ENCODE results near the gene PCCA. TPM values are rescaled to one million over a fixed set of nuclear protein-coding genes. Genes with fewer than 3 reads are reported as not detected.

Gene PCCA
- total and polyA plus RNA-seq, 2 donors (not counting 3 experiments of a cell fraction or from before 2014, with no cell fraction given): 5.7 to 20.2 TPM

GRCh38 chr13:100340865-100341264, 252.0 kb downstream of the PCCA start:
- FAIRE-seq (no peak), DNase-seq (ENCODE audit: low read depth, low spot score) (no peak)
- Histone ChIP-seq H3K36me3 (ENCODE audit: control insufficient read depth in 2 of 2, extremely low read depth in 1 of 2, insufficient read depth in 2 of 2, low read length in 2 of 2) (no peaks in the 10 kb centered on the region), H3K27ac (ENCODE audit: insufficient read depth, low read depth, low read length) (no peak overlapping the region), H3K4me2 (ENCODE audit: insufficient read depth, low read length) (no peak overlapping the region), H3K27me3 (ENCODE audit: control insufficient read depth in 2 of 2, insufficient read depth in 2 of 2, low read length in 2 of 2) (no peaks in the 10 kb centered on the region), H3K79me2 (ENCODE audit: control insufficient read depth, insufficient read depth, low read length) (no peaks in the 10 kb centered on the region), H2AFZ (ENCODE audit: low read depth, low read length) (no peak overlapping the region), H3K4me1 (ENCODE audit: control insufficient read depth, extremely low read depth, insufficient read depth, low read length) (no peaks in the 10 kb centered on the region), H3K9me1 (replicated peaks; ENCODE audit: control insufficient read depth, extremely low read depth, insufficient read depth, low read length) (no peaks in the 10 kb centered on the region), H4K20me1 (replicated peaks; ENCODE audit: control insufficient read depth, extremely low read depth, insufficient read depth, low read length) (no peaks in the 10 kb centered on the region), H3K9ac (replicated peaks; ENCODE audit: extremely low read depth, insufficient read depth, low read length) (no peak overlapping the region), H3K9me3 (replicated peaks; ENCODE audit: control insufficient read depth, insufficient read depth, low read length) (no peaks in the 10 kb centered on the region), H3K4me3 (replicated peaks in 1 of 3; ENCODE audit: insufficient read depth in 1 of 3, low read depth in 1 of 3, low read length in 3 of 3) (no peak overlapping the region)
- dilution Hi-C loops (cut with MboI; ENCODE audit: extremely low pct_ligation_motif_present, low sequenced_read_pairs) (no loop called here), intact Hi-C loops (cut with micrococcal nuclease) (no loop called here)
- no TSS peak for BruUV-seq (replicated peaks)
- no peak for TF ChIP-seq POLR2AphosphoS5 (IDR thresholded peaks at IDR 0.05; ENCODE audit: insufficient read depth, low read depth, low read length)
- TF ChIP-seq GATA2 (IDR thresholded peaks at IDR 0.05; ENCODE audit: insufficient read depth, insufficient read length, low read depth, low read length): no peak
- TF ChIP-seq, protein P1, sequence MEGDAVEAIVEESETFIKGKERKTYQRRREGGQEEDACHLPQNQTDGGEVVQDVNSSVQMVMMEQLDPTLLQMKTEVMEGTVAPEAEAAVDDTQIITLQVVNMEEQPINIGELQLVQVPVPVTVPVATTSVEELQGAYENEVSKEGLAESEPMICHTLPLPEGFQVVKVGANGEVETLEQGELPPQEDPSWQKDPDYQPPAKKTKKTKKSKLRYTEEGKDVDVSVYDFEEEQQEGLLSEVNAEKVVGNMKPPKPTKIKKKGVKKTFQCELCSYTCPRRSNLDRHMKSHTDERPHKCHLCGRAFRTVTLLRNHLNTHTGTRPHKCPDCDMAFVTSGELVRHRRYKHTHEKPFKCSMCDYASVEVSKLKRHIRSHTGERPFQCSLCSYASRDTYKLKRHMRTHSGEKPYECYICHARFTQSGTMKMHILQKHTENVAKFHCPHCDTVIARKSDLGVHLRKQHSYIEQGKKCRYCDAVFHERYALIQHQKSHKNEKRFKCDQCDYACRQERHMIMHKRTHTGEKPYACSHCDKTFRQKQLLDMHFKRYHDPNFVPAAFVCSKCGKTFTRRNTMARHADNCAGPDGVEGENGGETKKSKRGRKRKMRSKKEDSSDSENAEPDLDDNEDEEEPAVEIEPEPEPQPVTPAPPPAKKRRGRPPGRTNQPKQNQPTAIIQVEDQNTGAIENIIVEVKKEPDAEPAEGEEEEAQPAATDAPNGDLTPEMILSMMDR (IDR thresholded peaks at IDR 0.05; ENCODE audit: extremely low read depth in 1 of 2, insufficient read depth in 1 of 2, low read depth in 1 of 2, low read length in 2 of 2): no peak
- TF ChIP-seq EZH2 (IDR thresholded peaks at IDR 0.05; ENCODE audit: borderline replicate concordance, low read depth, low read length, severe bottlenecking): no peak
- no peak for TF ChIP-seq MAX (IDR thresholded peaks at IDR 0.05; ENCODE audit: insufficient read depth, insufficient read length)
- no peak for TF ChIP-seq FOS (IDR thresholded peaks at IDR 0.05; ENCODE audit: borderline replicate concordance, insufficient read depth, low read length)
- no peak for TF ChIP-seq JUN (IDR thresholded peaks at IDR 0.05; ENCODE audit: borderline replicate concordance, insufficient read depth, insufficient read length, low read depth)
- no peak for TF ChIP-seq MYC (IDR thresholded peaks at IDR 0.05; ENCODE audit: low read depth, low read length)
- TF ChIP-seq POLR2A (IDR thresholded peaks at IDR 0.05; ENCODE audit: low read depth, low read length): no peak
- CTCF ChIA-PET: interaction anchor here (1.7 kb wide), 1 partner anchor 11 kb away, joined by 4 read pairs; no protein-coding TSS in a partner anchor
- POLR2A ChIA-PET: no interaction called here
